B cell (primary cell): ENCODE results near the gene CHTF18. TPM values are rescaled to one million over a fixed set of nuclear protein-coding genes. Genes with fewer than 3 reads are reported as not detected.
"Not testable (repeated sequence)": the region's sequence is repeated elsewhere in the genome, so short reads cannot be mapped to it uniquely, and the experiment has no call there.

Experiments used
- ATAC-seq: fragments of 200-7000 bp; cut with Tn5 transposase; one replicate; pipeline ENCODE4 v1.10.0; 2021; ENCODE audit warnings: low read depth, mild to moderate bottlenecking, moderate number of reproducible peaks, moderate library complexity
- CTCF ChIA-PET: fragments of 350-600 bp; sonication (Branson Sonifier 250); formaldehyde crosslinking; loops from one replicate; lab custom pipeline; 2021; ENCODE audit warnings: antibody characterized with exemption, inconsistent platforms; lab: Charles Lee
- POLR2A ChIA-PET: fragments of 350-600 bp; sonication (Branson Sonifier 250); formaldehyde crosslinking; loops from one replicate; lab custom pipeline; 2021; ENCODE audit warnings: antibody characterized with exemption; lab: Charles Lee
- DNase-seq: peaks from one replicate; pipeline ENCODE4 v3.0.0; 2013
- H2AFZ ChIP-seq: 2 replicates; pipeline ENCODE4 v1.6.1; 2012; ENCODE audit warnings: mild to moderate bottlenecking, low read depth, low read length; ENCODE audit not compliant: insufficient read depth, poor library complexity, severe bottlenecking
- H3K27ac ChIP-seq, 2 donors: 1 replicate in 1 of 2; 2 replicates in 1 of 2; pipeline ENCODE4 v1.5.1; 2012 to 2013; ENCODE audit warnings: low read length in 2 of 2, mild to moderate bottlenecking in 2 of 2, moderate library complexity in 1 of 2
- H3K27me3 ChIP-seq, 4 experiments: fragments of 200-600 bp in 1 of 4; sonication (generic) in 1 of 4; replicated peaks in 1 of 4; 1 replicate in 2 of 4; 2 replicates in 2 of 4; pipeline versions ENCODE4 v1.6.1 to v1.7.0; 2013 to 2016; ENCODE audit warnings: low read length in 3 of 4, mild to moderate bottlenecking in 2 of 4, mixed read lengths in 1 of 4, moderate library complexity in 1 of 4; ENCODE audit not compliant: insufficient read depth in 4 of 4, control insufficient read depth in 3 of 4; ENCODE audit errors: control extremely low read depth in 1 of 4
- H3K36me3 ChIP-seq, 2 experiments: replicated peaks in 1 of 2; 1 replicate in 1 of 2; 2 replicates in 1 of 2; pipeline versions ENCODE4 v1.6.1 to v1.7.1; 2013; ENCODE audit warnings: low read length in 1 of 2; ENCODE audit not compliant: insufficient read depth in 2 of 2, control insufficient read depth in 1 of 2; ENCODE audit errors: control extremely low read depth in 1 of 2, extremely low read depth in 1 of 2
- H3K4me1 ChIP-seq, 2 donors: fragments of 200-600 bp in 1 of 2; sonication (generic) in 1 of 2; 1 replicate in 1 of 2; 2 replicates in 1 of 2; pipeline versions ENCODE4 v1.5.1 to v1.6.1; 2013 to 2017; ENCODE audit warnings: low read length in 2 of 2; ENCODE audit not compliant: control insufficient read depth in 2 of 2, insufficient read depth in 2 of 2
- H3K4me2 ChIP-seq: replicated peaks from 2 replicates; pipeline ENCODE3; 2012; ENCODE audit warnings: mild to moderate bottlenecking, low read depth, low read length; ENCODE audit not compliant: poor library complexity, severe bottlenecking
- H3K4me3 ChIP-seq, 5 experiments: fragments of 200-600 bp in 1 of 5; sonication (generic) in 1 of 5; 1 replicate in 3 of 5; 2 replicates in 2 of 5; pipeline versions ENCODE4 v1.5.1 to v1.7.0; 2011 to 2016; ENCODE audit warnings: low read length in 4 of 5, mild to moderate bottlenecking in 4 of 5, low read depth in 2 of 5, control low read depth in 1 of 5, moderate library complexity in 1 of 5; ENCODE audit not compliant: insufficient read depth in 1 of 5; ENCODE audit errors: control extremely low read depth in 1 of 5, extremely low read depth in 1 of 5
- H3K79me2 ChIP-seq: fragments of 200-600 bp; sonication (generic); one replicate; pipeline ENCODE4 v1.6.0; 2016; ENCODE audit warnings: low read length; ENCODE audit not compliant: control insufficient read depth, insufficient read depth
- H3K9ac ChIP-seq: fragments of 200-600 bp; sonication (generic); 2 replicates; pipeline ENCODE4 v1.6.1; 2017; ENCODE audit warnings: mild to moderate bottlenecking, low read length, moderate library complexity
- H3K9me3 ChIP-seq, 3 donors: one replicate each; pipeline versions ENCODE4 v1.6.1 to v1.7.1; 2013; ENCODE audit warnings: low read length in 2 of 3; ENCODE audit not compliant: control insufficient read depth in 2 of 3, insufficient read depth in 1 of 3; ENCODE audit errors: control extremely low read depth in 1 of 3
- H4K20me1 ChIP-seq: 2 replicates; pipeline ENCODE4 v1.6.0; 2012; ENCODE audit warnings: mild to moderate bottlenecking, low read length; ENCODE audit not compliant: insufficient read depth, control insufficient read depth, poor library complexity, severe bottlenecking
- H3K27ac Mint-ChIP-seq: one replicate; pipeline ENCODE4 v1.8.0; 2021; ENCODE audit warnings: mixed read lengths
- H3K27me3 Mint-ChIP-seq: one replicate; pipeline ENCODE4 v1.8.0; 2021; ENCODE audit warnings: mixed read lengths
- H3K4me1 Mint-ChIP-seq: one replicate; pipeline ENCODE4 v1.8.0; 2021; ENCODE audit warnings: mixed read lengths
- H3K4me3 Mint-ChIP-seq: one replicate; pipeline ENCODE4 v1.8.0; 2021; ENCODE audit warnings: mixed read lengths
- H3K9me3 Mint-ChIP-seq: one replicate; pipeline ENCODE4 v1.8.0; 2022; ENCODE audit warnings: mixed read lengths; ENCODE audit not compliant: insufficient read depth
- CTCF ChIP-seq: fragments of 200-600 bp; IDR thresholded peaks from one replicate; pipeline ENCODE4 v1.8.0; 2022; ENCODE audit warnings: antibody characterized with exemption, mild to moderate bottlenecking
- EZH2 ChIP-seq: IDR thresholded peaks from 2 replicates; pipeline ENCODE4 v1.6.1; 2012; ENCODE audit warnings: borderline replicate concordance, low read depth, mild to moderate bottlenecking, moderate library complexity, low read length; ENCODE audit not compliant: insufficient read depth, poor library complexity, severe bottlenecking
- WGBS: methylation state at CpG from one replicate; pipeline ENCODE4 v1.1.5; 2013; ENCODE audit warnings: missing lambda C conversion rate; ENCODE audit not compliant: insufficient coverage; 5-methylcytosine and 5-hydroxymethylcytosine counted together
- intact Hi-C: fragments of 100-400 bp; cut with micrococcal nuclease; formaldehyde crosslinking; loops from one replicate; pipeline ENCODE4 v1.10.0; 2022
- polyA plus RNA-seq: library from polyadenylated mRNA; depleted of rRNA; stranded (reverse); fragments of >200 nt; gene quantifications from 2 replicates; pipeline ENCODE4 v1.2.3, GENCODE V29; 2012
- total RNA-seq, 2 donors: library from RNA; stranded (reverse); fragments of 120-200 nt in 1 of 2; gene quantifications; 1 replicate in 1 of 2; 2 replicates in 1 of 2; pipeline versions ENCODE4 v1.2.3 to v1.2.4, GENCODE V29; 2013 to 2022

The CHTF18 gene
- total and polyA plus RNA-seq, 2 donors (not counting 1 experiment from before 2014, with no cell fraction given), result 72.3 to 76.1 TPM

- Mint-ChIP-seq H3K27ac (peak overlapping the region; percentile 78), H3K4me1 (peaks cover 18% of the 10 kb centered on the region), H3K4me3 (peak overlapping the region; percentile 41), H3K27me3 (no peaks in the 10 kb centered on the region), H3K9me3 (no peaks in the 10 kb centered on the region)
- Histone ChIP-seq H3K27me3 (no peaks in the 10 kb centered on the region), H3K27ac (no peak overlapping the region), H4K20me1 (peaks cover 9% of the 10 kb centered on the region), H3K4me1 (peaks cover 20 to 34% of the 10 kb centered on the region in 2 donors), H3K4me2 (no peak overlapping the region), H3K36me3 (peaks cover 0 to under 1% of the 10 kb centered on the region in 2 experiments), H2AFZ (no peak overlapping the region), H3K4me3 (no peak overlapping the region), H3K9ac (no peak overlapping the region), H3K9me3 (no peaks in the 10 kb centered on the region), H3K79me2 (peaks cover 16% of the 10 kb centered on the region)
- ChIA-PET CTCF (interaction anchor here (0.6 to 5.9 kb wide), 5 partner anchors 12 to 45 kb away, joined by 3 to 31 read pairs (median 9); partner anchors contain the start of genes ANTKMT and METRN), POLR2A (interaction anchor here (1.1 to 2.0 kb wide), 2 partner anchors 9 to 14 kb away, joined by 3 to 11 read pairs; no protein-coding TSS in a partner anchor)
- intact Hi-C loops, result loop anchor here (1.0 to 2.0 kb wide), 4 partner anchors 14 to 57 kb away; partner anchors contain the start of genes CHTF18, JMJD8 and RPUSD1
- ATAC-seq, result no peak
- DNase-seq, result no peak
- WGBS, result 97% methylated on average over 13 of the region's 15 CpGs
- TF ChIP-seq EZH2 (no peak), CTCF (no peak)
These were observed 46.3 kb upstream of the CHTF18 start for GRCh38 chr16:741986-742629.

- H3K9ac ChIP-seq, H3K4me3 Mint-ChIP-seq, POLR2A ChIA-PET, H3K27me3 ChIP-seq, ATAC-seq, H3K27me3 Mint-ChIP-seq, H3K4me2 ChIP-seq, H2AFZ ChIP-seq, H3K36me3 ChIP-seq, H3K9me3 ChIP-seq, H3K27ac ChIP-seq, H3K27ac Mint-ChIP-seq, H3K4me3 ChIP-seq, DNase-seq, H3K9me3 Mint-ChIP-seq, intact Hi-C loops, H4K20me1 ChIP-seq: not testable (repeated sequence)
- CTCF ChIA-PET, result interaction anchor here (2.8 to 5.9 kb wide), 2 partner anchors 22 to 27 kb away, joined by 9 to 26 read pairs; partner anchors contain the start of genes ANTKMT and METRN
- H3K79me2 ChIP-seq, result peaks cover 16% of the 10 kb centered on the region
- peaks cover 12% of the 10 kb centered on the region for H3K4me1 Mint-ChIP-seq
- WGBS, result 92% methylated on average over 6 of the region's 14 CpGs
- H3K4me1 ChIP-seq, result peaks cover 14 to 27% of the 10 kb centered on the region in 2 donors
These were observed 45.5 kb upstream of the CHTF18 start for GRCh38 chr16:742894-743293.
